Measurements from ENCODE around the gene SYT7. TPM values are rescaled to one million over a fixed set of nuclear protein-coding genes. Genes with fewer than 3 reads are reported as not detected.

The SYT7 gene
- total RNA-seq, 1 donor from 2014 or later: 10.3 TPM

DNA sequence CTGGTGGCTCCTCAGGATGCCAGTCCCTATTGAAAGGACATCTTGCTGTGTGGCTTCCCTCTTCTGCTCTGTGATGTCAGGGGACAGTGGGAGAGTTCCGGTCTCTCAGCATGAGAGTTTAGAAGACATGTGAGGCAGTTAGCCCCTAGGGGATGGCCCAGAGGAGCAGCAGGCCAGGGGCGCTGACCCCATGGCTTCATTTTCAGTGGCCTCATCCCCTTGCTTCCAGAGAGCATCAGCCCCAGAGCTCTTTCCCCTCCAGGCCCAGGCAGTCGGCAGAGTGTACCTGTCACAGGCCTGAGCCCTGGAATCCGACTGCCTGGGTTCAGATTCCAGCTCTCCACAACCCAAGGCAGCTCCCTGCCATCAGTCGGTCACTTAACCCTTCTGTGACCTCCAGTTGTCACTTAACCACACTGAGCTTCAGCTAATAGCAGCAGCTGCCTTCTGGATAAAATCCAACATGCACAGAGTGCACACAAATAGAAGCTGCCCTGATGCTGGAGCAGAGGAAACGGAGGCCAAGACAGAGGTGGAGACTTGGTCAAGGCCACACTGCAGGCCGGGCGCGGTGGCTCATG is 86.4 kb downstream of the SYT7 start:
- Mint-ChIP-seq H3K4me1 (ENCODE audit: low read depth) (peaks cover 8% of the 10 kb centered on the region), H3K9me3 (ENCODE audit: low read depth) (no peaks in the 10 kb centered on the region), H3K27me3 (peaks cover 3% of the 10 kb centered on the region), H3K27ac (no peak overlapping the region), H3K36me3 (ENCODE audit: insufficient read depth) (no peaks in the 10 kb centered on the region), H3K4me3 (ENCODE audit: low read depth) (no peak overlapping the region)
- TF ChIP-seq, protein P1, sequence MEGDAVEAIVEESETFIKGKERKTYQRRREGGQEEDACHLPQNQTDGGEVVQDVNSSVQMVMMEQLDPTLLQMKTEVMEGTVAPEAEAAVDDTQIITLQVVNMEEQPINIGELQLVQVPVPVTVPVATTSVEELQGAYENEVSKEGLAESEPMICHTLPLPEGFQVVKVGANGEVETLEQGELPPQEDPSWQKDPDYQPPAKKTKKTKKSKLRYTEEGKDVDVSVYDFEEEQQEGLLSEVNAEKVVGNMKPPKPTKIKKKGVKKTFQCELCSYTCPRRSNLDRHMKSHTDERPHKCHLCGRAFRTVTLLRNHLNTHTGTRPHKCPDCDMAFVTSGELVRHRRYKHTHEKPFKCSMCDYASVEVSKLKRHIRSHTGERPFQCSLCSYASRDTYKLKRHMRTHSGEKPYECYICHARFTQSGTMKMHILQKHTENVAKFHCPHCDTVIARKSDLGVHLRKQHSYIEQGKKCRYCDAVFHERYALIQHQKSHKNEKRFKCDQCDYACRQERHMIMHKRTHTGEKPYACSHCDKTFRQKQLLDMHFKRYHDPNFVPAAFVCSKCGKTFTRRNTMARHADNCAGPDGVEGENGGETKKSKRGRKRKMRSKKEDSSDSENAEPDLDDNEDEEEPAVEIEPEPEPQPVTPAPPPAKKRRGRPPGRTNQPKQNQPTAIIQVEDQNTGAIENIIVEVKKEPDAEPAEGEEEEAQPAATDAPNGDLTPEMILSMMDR (IDR thresholded peaks at IDR 0.05; ENCODE audit: unreplicated experiment): no peak
- DNase-seq (ENCODE audit: low spot score, unreplicated experiment): no peak

DNA sequence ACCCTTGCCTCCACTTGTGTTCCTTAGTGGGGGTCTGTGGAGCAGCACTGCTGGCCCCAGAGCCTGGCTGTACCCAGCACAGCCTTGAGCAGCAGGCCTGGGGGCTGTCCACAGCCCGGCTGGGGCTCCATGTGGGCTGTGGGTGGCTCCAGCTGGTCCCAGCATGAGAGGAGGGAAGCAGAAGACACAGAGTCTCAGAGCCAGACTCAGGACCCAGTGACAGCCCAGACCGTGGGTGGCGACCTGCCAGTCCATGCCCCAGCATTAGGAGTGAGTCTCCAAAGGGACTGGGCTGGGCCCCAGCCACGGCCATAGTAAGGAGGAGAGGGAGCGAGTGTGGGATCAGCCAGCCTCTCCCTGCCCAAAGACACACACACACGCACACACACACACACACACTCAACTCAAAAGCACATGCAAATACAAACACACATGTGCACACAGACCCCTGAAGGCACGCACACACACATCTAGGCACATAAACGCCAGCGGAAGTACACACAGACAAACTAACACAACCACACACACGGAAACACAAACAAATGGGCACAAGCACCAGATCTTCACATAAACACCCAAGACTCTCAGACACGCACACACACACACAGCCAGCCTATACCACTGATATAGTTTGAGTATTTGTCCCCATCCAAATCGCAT is 89.0 kb downstream of the SYT7 start:
- peaks cover 3% of the 10 kb centered on the region for H3K27me3 Mint-ChIP-seq
- H3K4me3 Mint-ChIP-seq (ENCODE audit: low read depth): no peak overlapping the region
- peaks cover 2% of the 10 kb centered on the region for H3K36me3 Mint-ChIP-seq (ENCODE audit: insufficient read depth)
- DNase-seq (ENCODE audit: low spot score, unreplicated experiment): no peak
- TF ChIP-seq, protein P1 (IDR thresholded peaks at IDR 0.05; ENCODE audit: unreplicated experiment): no peak
- peaks cover 20% of the 10 kb centered on the region for H3K4me1 Mint-ChIP-seq (ENCODE audit: low read depth)
- no peak overlapping the region for H3K27ac Mint-ChIP-seq
- no peaks in the 10 kb centered on the region for H3K9me3 Mint-ChIP-seq (ENCODE audit: low read depth)

DNA sequence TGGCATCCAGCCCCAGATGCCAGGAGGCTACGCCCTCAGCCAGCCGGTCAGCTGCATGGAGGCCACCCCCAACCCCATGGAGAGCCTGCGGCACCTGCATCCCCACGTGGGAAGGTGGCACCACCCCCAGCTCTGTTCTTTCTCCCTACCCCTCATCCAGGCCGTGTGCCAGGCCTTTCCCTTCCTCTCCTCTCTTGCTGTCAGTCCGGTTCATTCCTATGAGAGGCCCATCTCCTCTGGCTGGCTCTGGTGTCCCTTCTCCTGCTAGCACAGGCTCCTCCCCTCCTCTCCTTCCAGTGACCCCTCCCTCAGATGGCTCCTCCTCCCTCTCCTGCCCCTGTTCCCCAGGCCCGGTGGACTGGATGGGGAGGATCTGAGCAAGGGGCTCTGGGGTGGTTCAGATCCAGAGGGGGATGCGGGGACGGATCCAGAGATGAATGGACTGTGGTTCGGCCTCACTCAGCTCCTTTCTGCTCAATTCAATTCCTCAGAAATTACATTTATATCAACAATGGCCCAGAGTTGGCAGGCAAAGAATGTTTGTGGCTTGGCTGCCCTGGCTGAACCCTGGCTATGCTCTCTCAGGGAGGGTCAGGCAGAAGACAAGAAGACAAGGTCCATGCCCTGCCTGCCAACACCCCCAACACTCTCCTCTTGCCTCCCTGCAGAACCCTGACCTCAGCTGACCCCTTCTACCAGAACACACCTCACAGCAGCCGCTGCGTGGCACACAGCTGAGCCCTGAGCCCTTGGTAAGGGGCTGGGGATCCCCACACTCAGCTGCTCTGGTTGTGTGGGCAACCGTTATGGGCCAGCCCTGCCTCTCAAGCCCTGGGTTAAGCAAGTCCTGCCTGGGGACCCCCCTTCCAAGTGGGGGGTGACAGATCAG is 90.8 kb downstream of the SYT7 start:
- Mint-ChIP-seq H3K4me3 (ENCODE audit: low read depth) (no peak overlapping the region), H3K9me3 (ENCODE audit: low read depth) (no peaks in the 10 kb centered on the region), H3K27me3 (peaks cover 3% of the 10 kb centered on the region), H3K27ac (no peak overlapping the region), H3K36me3 (ENCODE audit: insufficient read depth) (peaks cover 2% of the 10 kb centered on the region), H3K4me1 (ENCODE audit: low read depth) (peaks cover 20% of the 10 kb centered on the region)
- TF ChIP-seq, protein P1 (IDR thresholded peaks at IDR 0.05; ENCODE audit: unreplicated experiment): no peak
- no peak for DNase-seq (ENCODE audit: low spot score, unreplicated experiment)

DNA sequence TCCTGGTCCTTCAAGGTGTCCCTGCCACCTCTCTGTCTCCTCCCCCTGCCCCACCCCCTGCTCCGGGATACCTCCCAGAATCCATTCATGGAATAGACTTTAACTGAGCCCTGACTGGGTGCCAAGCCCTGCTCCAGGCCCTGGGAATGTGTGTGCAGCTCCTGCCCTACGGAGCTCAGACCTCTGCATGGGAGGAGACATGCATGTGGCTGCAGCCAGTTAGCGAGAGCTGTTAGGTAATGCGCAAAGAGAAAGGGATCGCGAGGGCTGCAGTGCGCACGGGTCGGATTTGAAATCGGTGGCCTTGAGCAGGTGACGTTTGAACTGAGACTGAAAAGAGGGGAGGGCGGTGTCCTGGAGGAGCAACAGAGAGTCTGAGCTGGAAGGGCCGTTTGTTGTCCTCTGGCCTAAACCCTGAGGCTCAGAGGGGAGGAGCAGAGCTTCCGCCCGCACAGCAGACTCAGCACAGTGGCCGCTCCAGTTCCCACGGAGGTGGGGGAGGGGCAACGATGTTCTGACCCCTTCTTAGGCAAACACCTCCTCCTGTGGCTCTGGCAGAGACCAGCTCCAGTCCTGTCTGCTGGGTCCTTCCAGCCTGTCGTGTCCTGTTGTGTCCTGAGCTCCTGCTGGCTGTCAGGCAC is 92.1 kb downstream of the SYT7 start:
- H3K36me3 Mint-ChIP-seq (ENCODE audit: insufficient read depth): peaks cover 2% of the 10 kb centered on the region
- peak; percentile 41 for DNase-seq (ENCODE audit: low spot score, unreplicated experiment)
- H3K9me3 Mint-ChIP-seq (ENCODE audit: low read depth): no peaks in the 10 kb centered on the region
- H3K4me3 Mint-ChIP-seq (ENCODE audit: low read depth): peak overlapping the region; percentile 59
- peaks cover 20% of the 10 kb centered on the region for H3K4me1 Mint-ChIP-seq (ENCODE audit: low read depth)
- peaks cover 3% of the 10 kb centered on the region for H3K27me3 Mint-ChIP-seq
- TF ChIP-seq, protein P1 (IDR thresholded peaks at IDR 0.05; ENCODE audit: unreplicated experiment): no peak
- H3K27ac Mint-ChIP-seq: peak overlapping the region; percentile 21
